ENCODE results near the gene LAMC1. TPM values are rescaled to one million over a fixed set of nuclear protein-coding genes. Genes with fewer than 3 reads are reported as not detected.

The LAMC1 gene
- total and polyA plus RNA-seq, 2 donors (not counting 1 experiment from before 2014, with no cell fraction given), result 11.5 to 34.0 TPM

DNA sequence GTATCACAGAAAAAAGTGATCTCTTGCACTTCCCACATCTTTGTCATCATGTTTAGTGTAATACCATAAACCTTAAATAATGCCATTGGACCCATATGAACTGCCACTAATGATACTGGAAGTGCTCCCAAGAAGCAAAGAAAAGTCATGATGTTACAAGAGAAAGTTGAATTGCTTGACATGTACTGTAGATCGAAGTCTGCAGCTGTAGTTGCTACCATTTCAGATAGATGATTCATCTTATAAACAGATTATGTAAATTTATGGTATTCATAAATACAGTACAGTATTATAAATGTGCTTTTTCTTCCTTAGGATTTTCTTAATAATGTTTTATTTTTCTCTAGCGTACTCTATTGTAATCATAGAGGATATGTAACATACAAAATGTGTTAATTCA, 132.7 kb downstream of the LAMC1 start:
- Histone ChIP-seq H3K4me1 (ENCODE audit: control insufficient read depth in 2 of 2, insufficient read depth in 2 of 2, low read length in 2 of 2) (no peaks in the 10 kb centered on the region), H3K4me3 (ENCODE audit: control extremely low read depth in 1 of 5, extremely low read depth in 1 of 5, insufficient read depth in 1 of 5, low read depth in 2 of 5, low read length in 4 of 5) (no peak overlapping the region), H3K27ac (ENCODE audit: low read length in 2 of 2) (no peak overlapping the region), H3K9ac (ENCODE audit: low read length) (no peak overlapping the region), H3K79me2 (ENCODE audit: control insufficient read depth, insufficient read depth, low read length) (no peaks in the 10 kb centered on the region), H3K9me3 (ENCODE audit: control extremely low read depth in 1 of 3, control insufficient read depth in 2 of 3, insufficient read depth in 1 of 3, low read length in 2 of 3) (peaks cover 0 to 5% (median 0%) of the 10 kb centered on the region in 3 donors), H3K36me3 (replicated peaks in 1 of 2; ENCODE audit: control extremely low read depth in 1 of 2, control insufficient read depth in 1 of 2, extremely low read depth in 1 of 2, insufficient read depth in 2 of 2, low read length in 1 of 2) (no peaks in the 10 kb centered on the region), H4K20me1 (ENCODE audit: control insufficient read depth, insufficient read depth, low read length, poor library complexity, severe bottlenecking) (no peaks in the 10 kb centered on the region), H3K27me3 (replicated peaks in 1 of 4; ENCODE audit: control extremely low read depth in 1 of 4, control insufficient read depth in 3 of 4, insufficient read depth in 4 of 4, low read length in 3 of 4) (peaks cover 0 to 5% (median 2%) of the 10 kb centered on the region in 4 experiments), H3K4me2 (replicated peaks; ENCODE audit: low read depth, low read length, poor library complexity, severe bottlenecking) (no peak overlapping the region), H2AFZ (ENCODE audit: insufficient read depth, low read depth, low read length, poor library complexity, severe bottlenecking) (no peak overlapping the region)
- Mint-ChIP-seq H3K4me1 (no peaks in the 10 kb centered on the region), H3K27me3 (peaks cover 32% of the 10 kb centered on the region), H3K9me3 (ENCODE audit: insufficient read depth) (no peaks in the 10 kb centered on the region), H3K27ac (no peak overlapping the region), H3K4me3 (no peak overlapping the region)
- DNase-seq, result no peak
- no CpG with 5 or more reads among the region's 2 CpGs for WGBS (ENCODE audit: insufficient coverage)
- TF ChIP-seq, protein P1, sequence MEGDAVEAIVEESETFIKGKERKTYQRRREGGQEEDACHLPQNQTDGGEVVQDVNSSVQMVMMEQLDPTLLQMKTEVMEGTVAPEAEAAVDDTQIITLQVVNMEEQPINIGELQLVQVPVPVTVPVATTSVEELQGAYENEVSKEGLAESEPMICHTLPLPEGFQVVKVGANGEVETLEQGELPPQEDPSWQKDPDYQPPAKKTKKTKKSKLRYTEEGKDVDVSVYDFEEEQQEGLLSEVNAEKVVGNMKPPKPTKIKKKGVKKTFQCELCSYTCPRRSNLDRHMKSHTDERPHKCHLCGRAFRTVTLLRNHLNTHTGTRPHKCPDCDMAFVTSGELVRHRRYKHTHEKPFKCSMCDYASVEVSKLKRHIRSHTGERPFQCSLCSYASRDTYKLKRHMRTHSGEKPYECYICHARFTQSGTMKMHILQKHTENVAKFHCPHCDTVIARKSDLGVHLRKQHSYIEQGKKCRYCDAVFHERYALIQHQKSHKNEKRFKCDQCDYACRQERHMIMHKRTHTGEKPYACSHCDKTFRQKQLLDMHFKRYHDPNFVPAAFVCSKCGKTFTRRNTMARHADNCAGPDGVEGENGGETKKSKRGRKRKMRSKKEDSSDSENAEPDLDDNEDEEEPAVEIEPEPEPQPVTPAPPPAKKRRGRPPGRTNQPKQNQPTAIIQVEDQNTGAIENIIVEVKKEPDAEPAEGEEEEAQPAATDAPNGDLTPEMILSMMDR (IDR thresholded peaks at IDR 0.05), result no peak
- TF ChIP-seq EZH2 (IDR thresholded peaks at IDR 0.05; ENCODE audit: borderline replicate concordance, insufficient read depth, low read depth, low read length, poor library complexity, severe bottlenecking), result no peak
- ChIA-PET POLR2A (no interaction called here), CTCF (no interaction called here)
- no peak for ATAC-seq (ENCODE audit: low read depth)
- intact Hi-C loops (cut with micrococcal nuclease), result no loop called here

DNA sequence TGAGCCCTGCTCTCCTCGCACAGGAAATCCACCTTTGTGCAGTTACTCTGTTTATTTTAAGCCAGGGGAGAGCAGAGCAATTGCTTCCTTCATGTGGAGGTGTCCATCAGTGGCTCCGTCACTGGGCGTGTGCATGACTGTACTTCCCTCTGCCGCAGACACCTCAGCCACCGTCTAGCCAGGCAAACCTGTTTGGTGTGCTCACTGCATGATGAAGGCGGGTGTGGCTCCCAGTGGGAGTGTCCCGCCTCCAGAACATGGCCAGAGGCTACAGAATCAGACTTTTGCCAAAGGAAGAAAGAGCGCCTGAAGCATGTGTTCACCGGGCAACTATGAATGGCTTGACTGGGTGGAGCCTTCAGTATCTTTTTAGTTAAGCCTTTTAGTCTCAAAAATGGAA, 136.7 kb downstream of the LAMC1 start:
- H3K4me3 Mint-ChIP-seq, result no peak overlapping the region
- H2AFZ ChIP-seq (ENCODE audit: insufficient read depth, low read depth, low read length, poor library complexity, severe bottlenecking), result no peak overlapping the region
- peaks cover 0 to 7% (median 3%) of the 10 kb centered on the region in 4 experiments for H3K27me3 ChIP-seq (replicated peaks in 1 of 4; ENCODE audit: control extremely low read depth in 1 of 4, control insufficient read depth in 3 of 4, insufficient read depth in 4 of 4, low read length in 3 of 4)
- DNase-seq, result no peak
- no peak overlapping the region for H3K4me3 ChIP-seq (ENCODE audit: control extremely low read depth in 1 of 5, extremely low read depth in 1 of 5, insufficient read depth in 1 of 5, low read depth in 2 of 5, low read length in 4 of 5)
- no peak overlapping the region for H3K27ac ChIP-seq (ENCODE audit: low read length in 2 of 2)
- no peak for ATAC-seq (ENCODE audit: low read depth)
- 94% methylated on average over 9 of the region's 9 CpGs for WGBS (ENCODE audit: insufficient coverage)
- no peaks in the 10 kb centered on the region for H3K4me1 ChIP-seq (ENCODE audit: control insufficient read depth in 2 of 2, insufficient read depth in 2 of 2, low read length in 2 of 2)
- H3K9me3 ChIP-seq (ENCODE audit: control extremely low read depth in 1 of 3, control insufficient read depth in 2 of 3, insufficient read depth in 1 of 3, low read length in 2 of 3), result peaks cover 0 to 5% (median 0%) of the 10 kb centered on the region in 3 donors
- POLR2A ChIA-PET, result no interaction called here
- H3K27me3 Mint-ChIP-seq, result peaks cover 15% of the 10 kb centered on the region
- no peak for TF ChIP-seq EZH2 (IDR thresholded peaks at IDR 0.05; ENCODE audit: borderline replicate concordance, insufficient read depth, low read depth, low read length, poor library complexity, severe bottlenecking)
- TF ChIP-seq, protein P1 (IDR thresholded peaks at IDR 0.05), result no peak
- H4K20me1 ChIP-seq (ENCODE audit: control insufficient read depth, insufficient read depth, low read length, poor library complexity, severe bottlenecking), result no peaks in the 10 kb centered on the region
- CTCF ChIA-PET, result no interaction called here
- intact Hi-C loops (cut with micrococcal nuclease), result no loop called here
- no peaks in the 10 kb centered on the region for H3K36me3 ChIP-seq (replicated peaks in 1 of 2; ENCODE audit: control extremely low read depth in 1 of 2, control insufficient read depth in 1 of 2, extremely low read depth in 1 of 2, insufficient read depth in 2 of 2, low read length in 1 of 2)
- no peaks in the 10 kb centered on the region for H3K9me3 Mint-ChIP-seq (ENCODE audit: insufficient read depth)
- H3K4me1 Mint-ChIP-seq, result no peaks in the 10 kb centered on the region
- no peak overlapping the region for H3K27ac Mint-ChIP-seq
- no peak overlapping the region for H3K9ac ChIP-seq (ENCODE audit: low read length)
- no peak overlapping the region for H3K4me2 ChIP-seq (replicated peaks; ENCODE audit: low read depth, low read length, poor library complexity, severe bottlenecking)
- no peaks in the 10 kb centered on the region for H3K79me2 ChIP-seq (ENCODE audit: control insufficient read depth, insufficient read depth, low read length)

All from B cell (primary cell).